ENCODE data around the gene USP54.

USP54 gene

GRCh38 chr10:73522263-73522662, 68.9 kb downstream of the USP54 start:
- no peak overlapping the region for H3K9ac ChIP-seq
- no peak overlapping the region for H2AFZ ChIP-seq (ENCODE audit: low read depth)
- no peaks in the 10 kb centered on the region for H3K4me1 ChIP-seq (ENCODE audit: low read depth, poor library complexity, severe bottlenecking)
- H3K4me3 ChIP-seq (IDR thresholded peaks at IDR 0.05; ENCODE audit: insufficient read depth, low read depth, low read length), result no peak overlapping the region
- H3K36me3 ChIP-seq (ENCODE audit: insufficient read depth), result no peaks in the 10 kb centered on the region
- H3K4me2 ChIP-seq, result no peak overlapping the region
- no peaks in the 10 kb centered on the region for H3K79me2 ChIP-seq (ENCODE audit: insufficient read depth, low read depth)
- H4K20me1 ChIP-seq (ENCODE audit: insufficient read depth), result no peaks in the 10 kb centered on the region
- no peak for TF ChIP-seq CTCF (conservative IDR thresholded peaks at IDR 0.05; ENCODE audit: low read depth, low read length)
- no peak overlapping the region for H3K27ac ChIP-seq
- H3K27me3 ChIP-seq (ENCODE audit: insufficient read depth, low read depth), result no peaks in the 10 kb centered on the region

GRCh38 chr10:73519336-73519735, 71.8 kb downstream of the USP54 start:
- Histone ChIP-seq H3K4me3 (IDR thresholded peaks at IDR 0.05; ENCODE audit: insufficient read depth, low read depth, low read length) (no peak overlapping the region), H3K27ac (no peak overlapping the region), H3K9ac (no peak overlapping the region), H3K36me3 (ENCODE audit: insufficient read depth) (no peaks in the 10 kb centered on the region), H3K79me2 (ENCODE audit: insufficient read depth, low read depth) (no peaks in the 10 kb centered on the region), H3K27me3 (ENCODE audit: insufficient read depth, low read depth) (no peaks in the 10 kb centered on the region), H4K20me1 (ENCODE audit: insufficient read depth) (no peaks in the 10 kb centered on the region), H3K4me1 (ENCODE audit: low read depth, poor library complexity, severe bottlenecking) (no peaks in the 10 kb centered on the region), H3K4me2 (no peak overlapping the region), H2AFZ (ENCODE audit: low read depth) (no peak overlapping the region)
- TF ChIP-seq CTCF (conservative IDR thresholded peaks at IDR 0.05; ENCODE audit: low read depth, low read length), result no peak

GRCh38 chr10:73517166-73517888, 73.8 kb downstream of the USP54 start:
- Histone ChIP-seq H3K27ac (no peak overlapping the region), H3K4me1 (ENCODE audit: low read depth, poor library complexity, severe bottlenecking) (no peaks in the 10 kb centered on the region), H3K36me3 (ENCODE audit: insufficient read depth) (no peaks in the 10 kb centered on the region), H3K27me3 (ENCODE audit: insufficient read depth, low read depth) (no peaks in the 10 kb centered on the region), H3K4me3 (IDR thresholded peaks at IDR 0.05; ENCODE audit: insufficient read depth, low read depth, low read length) (no peak overlapping the region), H3K4me2 (no peak overlapping the region), H4K20me1 (ENCODE audit: insufficient read depth) (no peaks in the 10 kb centered on the region), H3K79me2 (ENCODE audit: insufficient read depth, low read depth) (no peaks in the 10 kb centered on the region), H2AFZ (ENCODE audit: low read depth) (no peak overlapping the region), H3K9ac (no peak overlapping the region)
- TF ChIP-seq CTCF (conservative IDR thresholded peaks at IDR 0.05; ENCODE audit: low read depth, low read length), result no peak

- H2AFZ ChIP-seq (ENCODE audit: low read depth), result no peak overlapping the region
- TF ChIP-seq CTCF (conservative IDR thresholded peaks at IDR 0.05; ENCODE audit: low read depth, low read length), result no peak
These were observed 78.9 kb downstream of the USP54 start for GRCh38 chr10:73512207-73512743.

More at GRCh38 chr10:73512207-73512743, 78.9 kb downstream of the USP54 start:
- Histone ChIP-seq H3K27ac (no peak overlapping the region), H3K9ac (no peak overlapping the region), H3K4me3 (IDR thresholded peaks at IDR 0.05; ENCODE audit: insufficient read depth, low read depth, low read length) (no peak overlapping the region), H3K36me3 (ENCODE audit: insufficient read depth) (no peaks in the 10 kb centered on the region), H3K79me2 (ENCODE audit: insufficient read depth, low read depth) (no peaks in the 10 kb centered on the region), H4K20me1 (ENCODE audit: insufficient read depth) (no peaks in the 10 kb centered on the region), H3K4me1 (ENCODE audit: low read depth, poor library complexity, severe bottlenecking) (no peaks in the 10 kb centered on the region), H3K27me3 (ENCODE audit: insufficient read depth, low read depth) (no peaks in the 10 kb centered on the region), H3K4me2 (no peak overlapping the region)
